Stimulated activated CD8-positive, alpha-beta memory T cell treated with anti-CD3 and anti-CD28 coated beads, Interleukin-7, amount 100 ng/mL, for 1 hour (primary cell): ENCODE results near the gene TAS2R60.
"Not testable (repeated sequence)": the region's sequence is repeated elsewhere in the genome, so short reads cannot be mapped to it uniquely, and the experiment has no call there.

Experiments used
- DNase-seq, 2 donors: peaks; one replicate each; pipeline ENCODE4 v3.0.0-alpha.2; 2020; ENCODE audit warnings: low read depth in 2 of 2

The TAS2R60 gene

GRCh38 chr7:143472071-143472689, 28.9 kb downstream of the TAS2R60 start:
- DNase-seq, result not testable (repeated sequence)

- DNase-seq, result no peak
Measured at GRCh38 chr7:143477501-143478150, 34.4 kb downstream of the TAS2R60 start, which contains the start of gene TAS2R41. TAS2R41 (plus strand) TSS chr7:143477873; CDS start chr7:143477873, 0 bp downstream.

GRCh38 chr7:143479055-143479766, 36.0 kb downstream of the TAS2R60 start:
- no peak for DNase-seq

GRCh38 chr7:143480501-143480900, 37.2 kb downstream of the TAS2R60 start:
- DNase-seq, result no peak

GRCh38 chr7:143484119-143484518, 40.9 kb downstream of the TAS2R60 start:
- no peak for DNase-seq

- DNase-seq, result no peak
Measured at GRCh38 chr7:143485094-143485493, 41.8 kb downstream of the TAS2R60 start.

- no peak for DNase-seq
Measured at GRCh38 chr7:143485500-143485899, 42.2 kb downstream of the TAS2R60 start.

- DNase-seq, result not testable (repeated sequence)
Measured at GRCh38 chr7:143486266-143486665, 43.0 kb downstream of the TAS2R60 start.

- DNase-seq, result no peak
Measured at GRCh38 chr7:143487061-143487460, 43.8 kb downstream of the TAS2R60 start.

GRCh38 chr7:143487566-143487965, 44.3 kb downstream of the TAS2R60 start:
- DNase-seq, result no peak

GRCh38 chr7:143490717-143491306, 47.6 kb downstream of the TAS2R60 start:
- no peak for DNase-seq

- no peak for DNase-seq
Measured at GRCh38 chr7:143492043-143492471, 48.8 kb downstream of the TAS2R60 start.

- no peak for DNase-seq
Measured at GRCh38 chr7:143492799-143493739, 49.8 kb downstream of the TAS2R60 start.

GRCh38 chr7:143493751-143494150, 50.5 kb downstream of the TAS2R60 start:
- DNase-seq, result no peak
